HepG2 (cell line): Measurements from ENCODE around the gene SINHCAF. TPM values are rescaled to one million over a fixed set of nuclear protein-coding genes. Genes with fewer than 3 reads are reported as not detected.

Experiments
- DPF2 ChIP-seq: sonication (generic); formaldehyde crosslinking; IDR thresholded peaks from 2 replicates; pipeline ENCODE4 v1.4.0; 2020; ENCODE audit warnings: mild to moderate bottlenecking, low read depth, missing genetic modification reagents, borderline replicate concordance
- EHMT2 ChIP-seq: fragments of 200-600 bp; sonication (generic); IDR thresholded peaks from 2 replicates; pipeline ENCODE4 v1.7.0; 2017; ENCODE audit warnings: antibody characterized with exemption, low read depth, low read length, borderline replicate concordance
- ISX ChIP-seq: sonication (generic); formaldehyde crosslinking; conservative IDR thresholded peaks from 2 replicates; pipeline ENCODE4 v1.5.0; 2020; ENCODE audit warnings: missing genetic modification reagents
- KDM6A ChIP-seq: IDR thresholded peaks from 2 replicates; pipeline ENCODE4 v1.6.1; 2016; ENCODE audit warnings: low read depth
- KLF11 ChIP-seq: IDR thresholded peaks from 2 replicates; pipeline ENCODE4 v1.6.1; 2016; ENCODE audit warnings: missing compliant biosample characterization
- MXD4 ChIP-seq: IDR thresholded peaks from 2 replicates; pipeline ENCODE4 v1.6.1; 2016; ENCODE audit warnings: mild to moderate bottlenecking, missing biosample characterization, missing genetic modification reagents
- SALL1 ChIP-seq: sonication (generic); formaldehyde crosslinking; IDR thresholded peaks from 2 replicates; pipeline ENCODE4 v1.8.0; 2022; ENCODE audit warnings: mild to moderate bottlenecking, missing genetic modification reagents
- SMAD3 ChIP-seq: sonication (generic); formaldehyde crosslinking; IDR thresholded peaks from 2 replicates; pipeline ENCODE4 v1.4.0; 2020; ENCODE audit warnings: missing genetic modification reagents
- SMC3 ChIP-seq: IDR thresholded peaks from 2 replicates; pipeline ENCODE4 v1.6.1; 2011; ENCODE audit warnings: low read length, improper control_type of control experiment
- SRSF9 ChIP-seq: fragments of 200-400 bp; formaldehyde crosslinking; IDR thresholded peaks from 2 replicates; pipeline ENCODE4 v1.6.1; 2018; ENCODE audit warnings: borderline replicate concordance, mild to moderate bottlenecking, low read depth, low read length; ENCODE audit not compliant: insufficient read depth, poor library complexity, severe bottlenecking
- SUZ12 ChIP-seq: fragments of 150-350 bp; IDR thresholded peaks from 2 replicates; pipeline ENCODE4 v1.6.1; 2014; ENCODE audit warnings: low read depth, low read length
- TMF1 ChIP-seq: sonication (generic); formaldehyde crosslinking; IDR thresholded peaks from 2 replicates; pipeline ENCODE4 v1.8.1; 2022; ENCODE audit warnings: low read depth, missing genetic modification reagents
- ZFP41 ChIP-seq: sonication (generic); formaldehyde crosslinking; IDR thresholded peaks from 2 replicates; pipeline ENCODE4 v1.4.0; 2020; ENCODE audit warnings: mild to moderate bottlenecking, missing genetic modification reagents, borderline replicate concordance
- ZFP62 ChIP-seq: sonication (generic); formaldehyde crosslinking; IDR thresholded peaks from 2 replicates; pipeline ENCODE4 v1.4.0; 2020; ENCODE audit warnings: missing genetic modification reagents
- ZFP90 ChIP-seq: sonication (generic); formaldehyde crosslinking; IDR thresholded peaks from 2 replicates; pipeline ENCODE4 v1.8.0; 2022; ENCODE audit warnings: missing genetic modification reagents, mild to moderate bottlenecking, inconsistent platforms, borderline replicate concordance
- ZNF17 ChIP-seq: sonication (generic); formaldehyde crosslinking; IDR thresholded peaks from 2 replicates; pipeline ENCODE4 v1.5.0; 2020; ENCODE audit warnings: mild to moderate bottlenecking, missing genetic modification reagents
- ZNF253 ChIP-seq: sonication (generic); formaldehyde crosslinking; IDR thresholded peaks from 2 replicates; pipeline ENCODE4 v1.8.0; 2022; ENCODE audit warnings: mild to moderate bottlenecking, missing genetic modification reagents, borderline replicate concordance
- ZNF44 ChIP-seq: sonication (generic); formaldehyde crosslinking; IDR thresholded peaks from 2 replicates; pipeline ENCODE4 v1.5.1; 2020; ENCODE audit warnings: mild to moderate bottlenecking, missing genetic modification reagents
- ZNF629 ChIP-seq: sonication (generic); formaldehyde crosslinking; conservative IDR thresholded peaks from 2 replicates; pipeline ENCODE4 v1.5.0; 2020; ENCODE audit warnings: missing genetic modification reagents
- polyA plus RNA-seq, 8 experiments: library from polyadenylated mRNA; depleted of rRNA in 3 of 8; stranded (reverse) in 7 of 8; unstranded in 1 of 8; fragments of >200 nt; fragmentation: Illumina TruSeq in 4 of 8; extraction: Trizol in 4 of 8; gene quantifications; 2 replicates each; pipeline versions ENCODE4 v1.2.1 to v1.2.3, GENCODE V29; 2011 to 2016; ENCODE audit warnings: low read depth in 4 of 8, missing spikeins in 1 of 8, mixed read lengths in 1 of 8; ENCODE audit not compliant: insufficient read depth in 1 of 8
- total RNA-seq, 5 experiments: library from RNA; depleted of rRNA; stranded (reverse); fragments of >200 nt; fragmentation: Illumina TruSeq; extraction: Trizol; gene quantifications; 2 replicates each; pipeline ENCODE4 v1.2.3, GENCODE V29; 2016; ENCODE audit warnings: low read depth in 1 of 5
- TF ChIP-seq, protein P1 (sequence below): sonication (generic); formaldehyde crosslinking; IDR thresholded peaks from 2 replicates; pipeline ENCODE4 v1.9.0; 2022; ENCODE audit warnings: low read depth, missing genetic modification reagents
- TF ChIP-seq, protein P2 (sequence below): IDR thresholded peaks from 2 replicates; pipeline ENCODE4 v1.6.1; 2012; ENCODE audit warnings: low read depth, low read length, improper control_type of control experiment
- TF ChIP-seq, protein P3 (sequence below): sonication (generic); formaldehyde crosslinking; IDR thresholded peaks from 2 replicates; pipeline ENCODE4 v1.8.0; 2022; ENCODE audit warnings: missing genetic modification reagents, mild to moderate bottlenecking, moderate library complexity, borderline replicate concordance
- TF ChIP-seq, protein P4 (sequence below): sonication (generic); formaldehyde crosslinking; IDR thresholded peaks from 2 replicates; pipeline ENCODE4 v1.5.0; 2020; ENCODE audit warnings: mild to moderate bottlenecking, missing genetic modification reagents, borderline replicate concordance

The SINHCAF gene
- total and polyA plus RNA-seq, 2 of the 13 experiments (the other 11 are each of a cell fraction or from before 2014, with no cell fraction given), result 54.6 to 97.8 TPM

DNA sequence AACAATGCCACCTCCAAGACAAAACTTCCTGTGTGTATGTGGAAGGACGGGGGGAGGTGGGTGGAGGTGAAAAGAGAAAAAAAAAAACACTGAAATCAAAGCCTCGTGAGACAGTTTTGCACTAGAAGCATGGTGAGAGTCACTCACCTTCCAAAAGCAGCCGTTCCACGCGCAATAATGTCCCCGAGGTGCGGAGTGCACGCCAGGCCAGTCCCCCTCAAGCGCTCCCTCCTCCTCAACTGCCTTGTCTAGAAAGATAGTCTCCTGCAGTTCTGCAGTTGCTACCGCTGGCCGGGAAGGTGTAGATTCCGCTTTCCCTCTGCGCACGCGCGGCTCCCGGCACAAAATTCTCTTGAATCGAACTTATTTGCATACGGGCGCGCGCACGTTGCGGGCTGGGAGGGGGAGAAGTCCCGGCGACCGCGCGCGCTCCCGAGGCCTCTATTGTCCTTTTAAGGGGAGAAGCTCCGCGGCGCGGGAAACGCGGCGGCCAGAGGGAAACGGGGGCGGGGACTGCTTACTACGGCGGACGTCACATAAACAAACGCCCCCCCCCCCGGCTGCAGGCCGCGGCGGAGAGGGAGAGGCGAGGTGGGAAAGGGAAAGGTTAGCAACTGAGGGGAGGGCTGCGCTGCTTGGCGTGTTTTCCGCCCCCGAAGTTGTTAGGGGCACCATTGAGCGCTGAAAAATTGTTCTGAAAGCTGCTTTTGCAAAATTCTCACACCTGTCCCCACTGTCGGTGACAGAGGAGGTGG, at the start of gene SINHCAF (continued):
- TF ChIP-seq SMC3 (no peak), SMAD3 (CRISPR knock-in tag) (no peak), KLF11 (CRISPR knock-in tag) (no peak), ISX (CRISPR knock-in tag) (no peak), ZFP41 (CRISPR knock-in tag) (no peak), KDM6A (CRISPR knock-in tag) (no peak), ZFP62 (CRISPR knock-in tag) (no peak), TMF1 (no peak), ZNF629 (CRISPR knock-in tag) (no peak), ZNF44 (CRISPR knock-in tag) (no peak), ZFP90 (CRISPR knock-in tag) (no peak), SUZ12 (no peak), SALL1 (CRISPR knock-in tag) (peak; percentile 74), DPF2 (CRISPR knock-in tag) (no peak), SRSF9 (no peak), MXD4 (CRISPR knock-in tag) (no peak), EHMT2 (no peak), ZNF17 (CRISPR knock-in tag) (no peak), ZNF253 (no peak)
- TF ChIP-seq, protein P1, sequence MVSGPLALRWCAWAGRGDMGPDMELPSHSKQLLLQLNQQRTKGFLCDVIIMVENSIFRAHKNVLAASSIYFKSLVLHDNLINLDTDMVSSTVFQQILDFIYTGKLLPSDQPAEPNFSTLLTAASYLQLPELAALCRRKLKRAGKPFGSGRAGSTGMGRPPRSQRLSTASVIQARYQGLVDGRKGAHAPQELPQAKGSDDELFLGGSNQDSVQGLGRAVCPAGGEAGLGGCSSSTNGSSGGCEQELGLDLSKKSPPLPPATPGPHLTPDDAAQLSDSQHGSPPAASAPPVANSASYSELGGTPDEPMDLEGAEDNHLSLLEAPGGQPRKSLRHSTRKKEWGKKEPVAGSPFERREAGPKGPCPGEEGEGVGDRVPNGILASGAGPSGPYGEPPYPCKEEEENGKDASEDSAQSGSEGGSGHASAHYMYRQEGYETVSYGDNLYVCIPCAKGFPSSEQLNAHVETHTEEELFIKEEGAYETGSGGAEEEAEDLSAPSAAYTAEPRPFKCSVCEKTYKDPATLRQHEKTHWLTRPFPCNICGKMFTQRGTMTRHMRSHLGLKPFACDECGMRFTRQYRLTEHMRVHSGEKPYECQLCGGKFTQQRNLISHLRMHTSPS (CRISPR knock-in tag), result no peak
- TF ChIP-seq, protein P2, sequence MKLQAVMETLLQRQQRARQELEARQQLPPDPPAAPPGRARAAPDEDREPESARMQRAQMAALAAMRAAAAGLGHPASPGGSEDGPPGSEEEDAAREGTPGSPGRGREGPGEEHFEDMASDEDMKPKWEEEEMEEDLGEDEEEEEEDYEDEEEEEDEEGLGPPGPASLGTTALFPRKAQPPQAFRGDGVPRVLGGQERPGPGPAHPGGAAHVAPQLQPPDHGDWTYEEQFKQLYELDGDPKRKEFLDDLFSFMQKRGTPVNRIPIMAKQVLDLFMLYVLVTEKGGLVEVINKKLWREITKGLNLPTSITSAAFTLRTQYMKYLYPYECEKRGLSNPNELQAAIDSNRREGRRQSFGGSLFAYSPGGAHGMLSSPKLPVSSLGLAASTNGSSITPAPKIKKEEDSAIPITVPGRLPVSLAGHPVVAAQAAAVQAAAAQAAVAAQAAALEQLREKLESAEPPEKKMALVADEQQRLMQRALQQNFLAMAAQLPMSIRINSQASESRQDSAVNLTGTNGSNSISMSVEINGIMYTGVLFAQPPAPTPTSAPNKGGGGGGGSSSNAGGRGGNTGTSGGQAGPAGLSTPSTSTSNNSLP, result peak; percentile 50; the same call in 1 of the 2 replicates
- TF ChIP-seq, protein P3, sequence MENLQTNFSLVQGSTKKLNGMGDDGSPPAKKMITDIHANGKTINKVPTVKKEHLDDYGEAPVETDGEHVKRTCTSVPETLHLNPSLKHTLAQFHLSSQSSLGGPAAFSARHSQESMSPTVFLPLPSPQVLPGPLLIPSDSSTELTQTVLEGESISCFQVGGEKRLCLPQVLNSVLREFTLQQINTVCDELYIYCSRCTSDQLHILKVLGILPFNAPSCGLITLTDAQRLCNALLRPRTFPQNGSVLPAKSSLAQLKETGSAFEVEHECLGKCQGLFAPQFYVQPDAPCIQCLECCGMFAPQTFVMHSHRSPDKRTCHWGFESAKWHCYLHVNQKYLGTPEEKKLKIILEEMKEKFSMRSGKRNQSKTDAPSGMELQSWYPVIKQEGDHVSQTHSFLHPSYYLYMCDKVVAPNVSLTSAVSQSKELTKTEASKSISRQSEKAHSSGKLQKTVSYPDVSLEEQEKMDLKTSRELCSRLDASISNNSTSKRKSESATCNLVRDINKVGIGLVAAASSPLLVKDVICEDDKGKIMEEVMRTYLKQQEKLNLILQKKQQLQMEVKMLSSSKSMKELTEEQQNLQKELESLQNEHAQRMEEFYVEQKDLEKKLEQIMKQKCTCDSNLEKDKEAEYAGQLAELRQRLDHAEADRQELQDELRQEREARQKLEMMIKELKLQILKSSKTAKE (CRISPR knock-in tag), result no peak
- TF ChIP-seq, protein P4, sequence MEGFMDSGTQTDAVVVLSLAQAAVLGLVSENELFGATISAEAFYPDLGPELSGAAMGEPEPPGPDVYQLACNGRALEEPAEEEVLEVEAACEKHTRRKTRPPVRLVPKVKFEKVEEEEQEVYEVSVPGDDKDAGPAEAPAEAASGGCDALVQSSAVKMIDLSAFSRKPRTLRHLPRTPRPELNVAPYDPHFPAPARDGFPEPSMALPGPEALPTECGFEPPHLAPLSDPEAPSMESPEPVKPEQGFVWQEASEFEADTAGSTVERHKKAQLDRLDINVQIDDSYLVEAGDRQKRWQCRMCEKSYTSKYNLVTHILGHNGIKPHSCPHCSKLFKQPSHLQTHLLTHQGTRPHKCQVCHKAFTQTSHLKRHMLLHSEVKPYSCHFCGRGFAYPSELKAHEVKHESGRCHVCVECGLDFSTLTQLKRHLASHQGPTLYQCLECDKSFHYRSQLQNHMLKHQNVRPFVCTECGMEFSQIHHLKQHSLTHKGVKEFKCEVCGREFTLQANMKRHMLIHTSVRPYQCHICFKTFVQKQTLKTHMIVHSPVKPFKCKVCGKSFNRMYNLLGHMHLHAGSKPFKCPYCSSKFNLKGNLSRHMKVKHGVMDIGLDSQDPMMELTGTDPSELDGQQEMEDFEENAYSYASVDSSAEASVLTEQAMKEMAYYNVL, result peak; percentile 46; the same call in 1 of the 2 replicates
